ENCODE data around the gene NFIC.

NFIC gene

GRCh38 chr19:3470500-3471128, 104.2 kb downstream of the NFIC start:
- DNase-seq, result no peak

- DNase-seq, result no peak
These were observed 105.7 kb downstream of the NFIC start for GRCh38 chr19:3471954-3472655.

GRCh38 chr19:3474010-3474409, 107.6 kb downstream of the NFIC start:
- DNase-seq, result no peak

GRCh38 chr19:3474614-3475013, 108.2 kb downstream of the NFIC start:
- no peak for DNase-seq

- no peak for DNase-seq
These were observed 109.1 kb downstream of the NFIC start for GRCh38 chr19:3475449-3475848.

GRCh38 chr19:3476830-3477229, 110.4 kb downstream of the NFIC start:
- DNase-seq, result no peak

GRCh38 chr19:3477506-3477905, 111.1 kb downstream of the NFIC start:
- DNase-seq, result no peak

- DNase-seq, result no peak
These were observed 111.6 kb downstream of the NFIC start for GRCh38 chr19:3477951-3478350.

- no peak for DNase-seq
These were observed 112.2 kb downstream of the NFIC start for GRCh38 chr19:3478409-3479176.

GRCh38 chr19:3479177-3479833, 112.9 kb downstream of the NFIC start:
- no peak for DNase-seq

- DNase-seq, result no peak
These were observed 113.4 kb downstream of the NFIC start for GRCh38 chr19:3479834-3480215.

GRCh38 chr19:3480383-3481091, 114.2 kb downstream of the NFIC start, which contains the start of gene SMIM24:
Gene SMIM24, minus strand, starts transcription at chr19:3480525. Its CDS starts 62 bp downstream, at chr19:3480463.
- no peak for DNase-seq

GRCh38 chr19:3481241-3482090, 115.1 kb downstream of the NFIC start:
- DNase-seq, result no peak

GRCh38 chr19:3482507-3483225, 116.3 kb downstream of the NFIC start:
- DNase-seq, result no peak

- no peak for DNase-seq
These were observed 116.8 kb downstream of the NFIC start, which contains the start of gene SMIM44 for GRCh38 chr19:3483226-3483628. Gene SMIM44, minus strand, starts transcription at chr19:3483441. Its CDS starts 38 bp downstream, at chr19:3483403.

GRCh38 chr19:3491396-3492119, 125.2 kb downstream of the NFIC start:
- DNase-seq, result no peak

GRCh38 chr19:3492131-3492839, 125.9 kb downstream of the NFIC start:
- no peak for DNase-seq

- DNase-seq, result no peak
These were observed 126.5 kb downstream of the NFIC start for GRCh38 chr19:3492919-3493318.

GRCh38 chr19:3493651-3494050, 127.3 kb downstream of the NFIC start:
- no peak for DNase-seq
